ENCODE measurements around the gene UNCX.
"Not testable (repeated sequence)": the region's sequence is repeated elsewhere in the genome, so short reads cannot be mapped to it uniquely, and the experiment has no call there.

Gene UNCX

DNA sequence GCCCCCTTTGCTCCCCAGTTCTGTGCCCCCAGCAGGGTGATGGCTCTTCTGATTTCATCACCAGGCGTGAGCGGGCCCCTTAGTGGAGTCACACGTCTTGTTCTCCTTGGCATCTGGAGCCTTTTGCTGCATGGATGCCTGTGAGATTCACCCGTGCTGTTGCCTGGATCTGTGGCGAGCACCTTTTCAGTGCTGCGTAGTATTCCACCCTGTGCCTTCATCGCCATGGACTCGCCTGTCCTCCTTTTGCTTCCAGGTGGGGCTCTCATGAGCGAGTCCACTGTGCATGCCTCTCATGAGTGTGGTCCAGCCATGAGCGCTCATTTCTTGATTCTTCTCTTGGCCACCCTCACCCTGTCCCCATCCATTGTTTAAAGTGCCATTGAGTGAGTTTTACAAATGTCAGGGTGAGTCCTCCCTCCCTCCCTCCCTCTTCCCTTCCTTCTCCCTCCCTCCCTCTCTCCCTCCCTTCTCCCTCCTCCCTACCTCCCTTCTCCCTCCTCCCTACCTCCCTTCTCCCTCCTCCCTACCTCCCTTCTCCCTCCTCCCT is 44.0 kb downstream of the UNCX start:
- DNase-seq (ENCODE audit: low read depth in 2 of 2), result no peak

DNA sequence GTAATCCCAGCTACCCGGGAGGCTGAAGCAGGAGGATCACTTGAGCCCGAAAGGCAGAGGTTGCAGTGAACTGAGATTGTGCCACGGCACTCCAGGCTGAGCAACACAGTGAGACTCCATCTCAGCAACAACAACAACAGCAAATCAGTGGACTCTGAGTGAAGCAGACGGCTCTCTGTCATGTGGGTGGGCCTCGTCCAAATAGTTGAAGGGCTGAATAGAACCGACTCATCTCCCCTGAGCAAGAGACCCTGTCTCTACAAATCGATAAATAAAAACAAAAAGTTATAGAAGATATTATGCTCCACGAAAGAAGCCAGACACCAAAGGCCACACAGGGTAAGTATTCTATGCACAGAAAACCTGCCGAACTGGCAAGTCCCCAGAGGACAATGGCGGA is 45.9 kb downstream of the UNCX start:
- DNase-seq (ENCODE audit: low read depth in 2 of 2), result no peak

GRCh38 chr7:1279041-1279440 is 46.4 kb downstream of the UNCX start:
- DNase-seq (ENCODE audit: low read depth in 2 of 2), result no peak

DNA sequence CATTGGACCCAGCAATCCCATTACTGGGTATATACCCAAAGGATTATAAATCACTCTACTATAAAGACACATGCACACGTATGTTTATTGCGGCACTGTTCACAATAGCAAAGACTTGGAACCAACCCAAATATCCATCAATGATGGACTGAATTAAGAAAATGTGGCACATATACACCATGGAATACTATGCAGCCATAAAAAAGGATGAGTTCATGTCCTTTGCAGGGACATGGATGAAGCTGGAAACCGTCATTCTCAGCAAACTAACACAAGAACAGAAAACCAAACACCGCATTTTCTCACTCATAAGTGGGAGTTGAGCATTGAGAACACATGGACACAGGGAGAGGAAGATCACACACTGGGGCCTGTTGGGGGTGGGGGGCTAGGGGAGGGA is 47.2 kb downstream of the UNCX start:
- DNase-seq (ENCODE audit: low read depth in 2 of 2), result not testable (repeated sequence)

GRCh38 chr7:1281068-1281467 is 48.4 kb downstream of the UNCX start:
- no peak for DNase-seq (ENCODE audit: low read depth in 2 of 2)

DNA sequence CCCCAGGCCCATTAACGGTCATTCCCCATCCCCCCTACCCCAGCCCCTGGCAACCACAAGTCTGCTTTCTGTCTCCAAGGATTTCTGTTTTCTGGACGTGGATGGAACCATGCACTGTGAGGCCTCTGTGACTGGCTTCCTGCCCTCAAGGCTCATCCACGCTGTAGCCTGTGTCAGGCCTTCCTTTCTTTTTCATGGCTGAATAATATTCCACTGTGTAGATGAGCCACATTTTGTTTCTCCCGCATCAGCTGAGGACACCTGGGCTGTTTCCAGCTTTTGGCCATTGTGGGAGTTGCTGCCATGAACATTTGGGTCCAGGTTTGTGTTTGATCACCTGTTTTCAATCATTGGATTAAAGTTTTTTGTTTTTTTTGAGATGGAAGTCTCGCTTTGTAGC is 50.0 kb downstream of the UNCX start:
- DNase-seq (ENCODE audit: low read depth in 2 of 2), result no peak

DNA sequence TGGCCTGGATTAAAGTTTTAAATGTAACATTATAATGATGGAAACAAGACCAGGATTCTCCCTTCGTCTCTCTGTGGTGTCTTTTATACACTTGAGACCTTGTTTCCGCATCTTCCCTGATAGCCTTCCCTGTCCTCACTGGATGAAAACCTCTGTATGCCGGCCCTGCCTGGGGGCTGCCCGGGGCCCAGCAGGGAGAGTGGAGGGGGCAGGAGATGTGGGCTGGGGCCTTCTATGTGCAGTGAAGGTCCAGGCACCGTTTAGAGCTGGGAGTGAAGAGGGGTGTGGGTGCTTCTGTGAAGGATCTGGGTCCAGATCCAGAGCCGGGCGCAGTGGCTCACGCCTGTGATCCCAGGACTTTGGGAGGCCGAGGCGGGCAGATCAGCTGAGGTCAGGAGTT is 50.7 kb downstream of the UNCX start:
- no peak for DNase-seq (ENCODE audit: low read depth in 2 of 2)

DNA sequence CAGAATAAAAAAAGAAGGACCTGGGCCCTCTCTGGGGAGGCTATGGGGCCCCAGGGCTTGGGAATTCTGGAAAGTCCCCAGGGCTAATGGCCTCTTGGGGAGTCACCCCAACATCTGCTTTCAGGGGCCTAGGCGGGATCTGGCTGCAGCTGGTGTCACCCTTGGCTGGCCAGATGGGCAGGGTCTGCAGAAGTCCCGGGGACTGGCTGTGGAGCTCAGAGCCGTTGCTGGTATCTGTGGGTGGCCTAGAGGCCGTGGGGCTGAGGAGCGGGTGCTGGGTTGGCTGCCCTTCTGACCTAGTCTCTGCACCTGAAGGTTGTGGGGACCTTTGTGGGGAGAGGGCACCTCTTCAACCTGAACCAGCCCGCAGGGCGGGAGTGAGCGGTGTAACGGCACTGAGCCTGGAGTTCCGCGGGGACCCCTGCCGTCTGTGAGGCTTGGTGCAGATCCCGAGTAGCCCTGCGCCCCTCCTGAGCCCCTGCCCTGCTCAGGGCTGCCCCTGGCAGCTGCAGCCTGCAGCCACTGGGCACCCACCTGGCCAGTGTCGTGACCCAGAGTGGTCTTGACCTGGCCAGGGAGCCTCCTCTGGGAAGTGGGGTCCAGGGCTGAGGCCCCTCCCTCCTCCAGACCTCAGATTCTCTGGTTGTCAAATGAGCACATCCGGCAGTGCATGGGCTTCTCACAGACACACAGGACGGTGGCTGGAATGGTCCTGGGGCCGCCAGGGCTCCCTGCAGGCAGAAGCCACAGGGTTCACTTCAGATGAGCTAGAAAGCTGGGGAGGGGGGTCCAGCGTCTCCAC is 51.5 kb downstream of the UNCX start:
- no peak for DNase-seq (ENCODE audit: low read depth in 2 of 2)

GRCh38 chr7:1284743-1285458 is 52.2 kb downstream of the UNCX start:
- DNase-seq (ENCODE audit: low read depth in 2 of 2), result no peak

GRCh38 chr7:1285556-1286301 is 53.1 kb downstream of the UNCX start:
- DNase-seq (ENCODE audit: low read depth in 2 of 2), result no peak

Data from activated CD4-positive, alpha-beta T cell treated with anti-CD3 and anti-CD28 coated beads for 24 hours (primary cell).